HG03108 (cell line): ENCODE data around the gene DMD.

ENCODE experiments used
- ATAC-seq: cut with Tn5 transposase; IDR thresholded peaks from one replicate; pipeline ENCODE4 v1.9.1; 2021; ENCODE audit warnings: moderate library complexity; ENCODE audit not compliant: unreplicated experiment

The DMD gene

DNA sequence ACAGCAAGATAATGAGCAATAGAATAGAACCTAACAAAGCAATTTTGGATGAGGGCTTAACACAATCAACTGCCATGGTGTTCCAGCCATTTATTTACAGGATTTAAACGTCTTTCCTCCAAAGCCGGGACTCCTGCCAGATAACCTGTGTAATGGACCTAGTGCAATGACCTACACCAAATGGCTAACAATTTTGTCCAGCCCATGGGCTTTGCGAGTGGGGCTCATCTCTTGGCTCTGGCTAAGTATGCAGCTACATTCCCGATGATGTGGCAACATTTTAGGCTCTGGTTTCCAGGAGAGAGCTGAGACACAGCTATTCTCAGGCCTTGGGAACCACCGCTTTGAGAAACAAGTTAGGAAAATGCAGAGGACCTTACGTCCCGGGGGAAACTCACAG is 1317.2 kb downstream of the DMD start:
- ATAC-seq = no peak

DNA sequence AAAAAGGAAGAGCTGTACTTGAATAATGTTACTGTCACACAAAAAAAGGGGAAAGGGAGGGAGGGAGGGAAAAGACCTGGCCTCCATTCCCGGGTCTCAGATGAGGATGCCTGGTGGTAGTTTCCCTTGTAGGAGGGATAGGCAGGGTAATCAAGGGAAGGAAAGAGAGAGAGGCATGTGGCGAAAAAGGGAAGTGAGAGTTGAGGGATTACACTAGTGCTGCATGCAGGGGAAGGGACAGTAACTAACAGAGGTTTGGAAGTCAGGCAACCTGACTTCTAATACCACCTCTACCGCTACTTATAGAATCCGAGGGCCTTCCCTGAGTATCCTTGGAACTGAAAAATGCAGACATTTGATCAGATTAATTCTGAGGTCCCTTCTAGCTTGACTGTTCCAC is 1317.8 kb downstream of the DMD start:
- no peak for ATAC-seq

DNA sequence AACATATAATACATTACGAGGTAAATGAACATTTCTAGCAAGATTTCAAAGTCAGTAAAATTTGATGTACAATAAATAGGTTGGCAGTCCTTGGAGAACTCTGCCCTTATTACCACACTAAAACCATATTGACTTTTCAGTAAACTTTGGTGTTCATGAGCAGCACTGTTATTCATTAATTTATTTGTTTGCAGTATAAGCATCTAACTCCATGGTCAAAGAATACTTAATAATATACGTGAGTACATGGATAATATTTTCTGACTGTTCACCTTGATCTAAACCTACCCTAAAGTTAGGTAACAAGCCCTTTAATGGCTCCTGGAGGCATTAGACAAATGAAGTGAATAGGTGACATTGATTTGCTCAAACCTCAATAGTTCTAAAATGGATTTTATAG is 1322.3 kb downstream of the DMD start:
- no peak for ATAC-seq

DNA sequence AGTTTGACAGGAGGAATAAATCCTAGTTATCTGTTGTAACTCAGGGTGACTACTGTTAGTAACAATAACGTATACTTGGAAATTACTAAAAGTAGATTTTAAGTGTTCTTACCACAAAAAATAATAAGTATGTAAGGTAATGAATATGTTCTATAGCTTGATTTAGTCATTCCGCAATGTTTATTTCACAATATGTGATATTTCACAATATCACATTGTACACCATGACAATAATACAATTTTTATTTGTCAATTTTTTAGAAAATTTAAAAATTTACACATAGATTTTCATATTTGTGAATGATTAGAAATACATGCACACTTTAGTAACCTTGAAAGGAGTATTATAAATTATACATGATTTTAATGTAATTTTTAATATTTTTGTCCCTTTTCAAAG is 1326.8 kb downstream of the DMD start:
- no peak for ATAC-seq

DNA sequence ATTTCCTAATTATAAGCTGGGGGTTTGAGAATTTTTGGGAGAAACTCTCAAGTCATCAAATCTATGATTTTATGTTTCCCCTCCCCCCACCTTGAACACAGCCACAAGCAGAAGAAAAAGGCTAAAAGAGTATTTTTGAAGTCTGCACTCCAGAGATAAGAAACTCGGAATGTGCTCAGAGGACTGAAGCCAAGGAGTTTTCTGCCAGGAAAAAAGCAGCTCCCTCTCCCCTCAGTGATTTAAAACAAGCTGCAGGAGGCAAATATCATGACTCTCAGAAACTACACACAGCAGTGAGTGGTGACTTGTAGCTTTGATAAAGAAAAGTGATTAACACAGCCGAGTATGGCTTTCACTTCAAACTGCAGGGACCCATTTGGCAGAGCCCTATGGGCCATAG is 1339.3 kb downstream of the DMD start:
- no peak for ATAC-seq

DNA sequence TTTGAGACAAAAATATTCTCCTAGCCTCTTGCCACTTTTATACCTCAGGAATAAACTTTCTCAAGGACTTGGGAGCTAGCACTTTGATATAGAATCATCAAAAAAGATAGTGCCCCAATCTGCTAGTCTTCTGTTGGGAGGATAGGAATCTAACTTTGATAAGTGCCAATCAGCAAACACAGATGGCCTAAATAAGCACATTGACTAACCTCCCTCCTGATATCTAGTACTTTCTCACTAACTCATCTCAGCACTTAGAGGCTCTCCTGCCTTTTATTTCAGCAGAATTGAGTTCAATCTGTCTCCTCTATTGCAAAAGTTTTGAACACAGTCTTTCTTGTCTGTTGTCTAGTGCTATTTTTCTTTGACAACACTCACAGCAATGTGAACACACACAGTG is 1341.1 kb downstream of the DMD start:
- no peak for ATAC-seq

DNA sequence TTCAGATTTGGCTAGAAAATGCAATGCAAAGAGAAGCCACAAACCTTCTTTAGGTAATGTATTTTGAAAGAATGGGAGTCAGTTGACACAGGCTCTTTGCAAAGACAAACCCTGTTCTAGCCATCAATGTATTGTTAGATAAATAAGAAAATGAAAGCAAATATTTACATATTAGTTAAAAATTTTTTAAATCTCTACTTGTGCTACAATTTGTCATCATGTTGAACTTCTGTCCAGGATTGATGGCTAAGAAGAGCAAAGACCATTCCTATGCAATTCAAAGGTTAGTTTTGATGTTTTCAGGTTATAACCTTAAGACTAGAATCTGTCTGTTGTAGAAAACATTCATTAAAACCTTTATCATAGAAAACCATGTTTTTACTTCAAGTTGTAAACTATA is 1350.7 kb downstream of the DMD start:
- ATAC-seq = no peak

DNA sequence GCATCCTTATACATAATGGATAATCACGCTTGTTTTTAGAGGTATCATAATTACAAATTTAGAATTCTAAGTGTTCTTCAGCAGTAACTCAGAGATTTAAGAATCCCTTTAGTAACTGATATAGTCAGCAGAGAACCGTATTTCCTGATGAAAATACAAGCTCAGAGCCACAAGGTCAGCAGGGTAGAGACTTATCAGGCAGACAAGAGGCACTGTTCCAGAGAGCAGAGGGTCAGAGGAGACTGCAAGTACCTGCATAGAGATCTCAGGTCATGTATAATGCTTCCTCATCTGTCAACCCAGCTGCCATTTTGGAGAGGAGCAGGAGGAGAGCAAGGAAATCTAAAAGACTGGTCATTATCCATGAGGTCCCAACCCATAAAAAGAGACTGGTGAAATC is 1352.4 kb downstream of the DMD start:
- ATAC-seq = no peak

DNA sequence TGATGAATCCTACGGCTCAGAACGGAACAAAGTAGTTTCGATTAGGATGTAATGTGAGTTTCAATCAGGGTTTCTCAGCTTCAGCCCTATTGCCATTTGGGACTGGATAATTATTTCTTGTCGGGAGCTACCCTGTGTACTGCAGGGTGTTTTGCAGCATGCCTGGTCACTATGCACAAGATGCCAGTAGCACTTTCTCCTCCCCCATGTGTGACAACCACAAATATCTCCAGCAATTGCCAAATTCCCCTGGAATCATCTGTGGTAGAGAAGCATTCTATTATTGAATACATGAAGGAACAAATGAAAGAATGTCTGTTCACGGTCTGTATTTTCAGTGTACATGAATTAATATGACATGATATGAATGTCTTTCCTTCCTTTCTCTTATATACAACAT is 1356.6 kb downstream of the DMD start:
- no peak for ATAC-seq

DNA sequence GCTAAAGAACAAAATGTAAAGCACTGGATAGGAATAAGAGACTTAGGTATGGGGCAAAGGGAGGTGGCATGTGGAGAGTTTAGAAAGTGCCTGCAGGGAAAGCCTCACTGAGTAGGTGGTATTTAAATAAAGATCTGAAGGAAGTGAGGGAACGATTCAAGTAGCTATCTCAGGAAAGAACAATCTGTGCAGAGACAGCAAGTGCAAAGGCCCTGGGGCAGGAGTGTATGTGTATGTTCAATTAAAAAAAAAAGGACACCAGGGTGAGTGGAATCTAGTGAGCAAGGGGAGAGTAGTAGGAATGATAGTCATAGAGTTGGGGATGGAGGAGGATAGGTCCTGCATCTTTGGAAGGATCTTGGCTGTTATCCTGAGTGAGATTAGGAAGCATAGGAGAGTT is 1359.6 kb downstream of the DMD start:
- ATAC-seq = no peak

DNA sequence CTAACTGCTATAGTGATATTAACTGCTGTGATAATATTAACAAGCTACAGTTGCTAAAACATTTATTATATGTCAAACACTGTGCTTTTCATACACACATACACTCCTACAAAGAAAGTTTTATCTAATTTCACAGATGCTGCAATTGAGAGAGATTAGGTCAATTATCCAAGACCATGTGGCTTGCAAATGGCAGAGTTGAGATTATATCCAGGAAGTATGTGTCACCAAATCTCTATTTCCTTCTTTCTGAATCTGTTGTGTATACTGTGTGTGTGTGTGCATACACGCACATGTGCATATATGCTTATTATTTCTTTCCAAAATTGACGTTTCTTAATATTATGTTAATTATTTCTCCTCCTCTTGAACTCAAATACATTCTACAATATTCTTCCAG is 1363.6 kb downstream of the DMD start:
- no peak for ATAC-seq

DNA sequence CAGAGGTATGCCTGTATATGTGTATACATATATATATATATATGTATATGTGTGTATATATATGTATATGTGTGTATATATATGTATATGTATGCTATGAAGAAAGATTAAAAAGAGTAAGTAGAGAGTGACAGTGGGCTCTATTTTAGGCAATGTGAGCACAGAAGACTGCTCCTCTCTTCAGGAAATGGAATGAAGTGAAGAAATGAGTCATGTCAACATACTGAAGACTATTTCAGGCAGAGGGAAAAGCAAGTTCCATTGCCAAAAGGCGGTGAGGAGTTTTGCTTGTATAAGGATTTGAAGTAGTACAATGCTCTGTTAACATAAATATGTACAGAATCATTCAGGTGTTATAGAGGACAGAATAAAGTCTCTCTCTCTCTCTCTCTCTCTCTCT is 1366.3 kb downstream of the DMD start:
- no peak for ATAC-seq

DNA sequence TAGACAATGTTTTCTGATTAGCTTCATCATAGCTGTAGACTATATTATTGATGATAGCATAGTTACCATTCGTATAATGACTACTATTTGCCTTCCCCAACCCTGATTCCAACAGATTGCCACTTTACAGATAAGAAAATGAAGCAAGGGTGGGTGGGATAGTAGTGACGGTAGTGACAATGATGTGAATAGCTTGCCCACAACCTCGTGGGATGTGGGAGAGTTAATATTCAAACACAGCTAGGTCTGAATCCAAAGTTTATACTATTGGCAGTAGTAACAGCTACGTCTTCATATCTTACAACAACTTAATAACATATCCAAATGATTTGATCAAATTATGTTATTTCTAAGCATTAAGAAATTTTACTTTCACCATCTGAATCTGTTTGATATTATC is 1372.7 kb downstream of the DMD start:
- no peak for ATAC-seq

DNA sequence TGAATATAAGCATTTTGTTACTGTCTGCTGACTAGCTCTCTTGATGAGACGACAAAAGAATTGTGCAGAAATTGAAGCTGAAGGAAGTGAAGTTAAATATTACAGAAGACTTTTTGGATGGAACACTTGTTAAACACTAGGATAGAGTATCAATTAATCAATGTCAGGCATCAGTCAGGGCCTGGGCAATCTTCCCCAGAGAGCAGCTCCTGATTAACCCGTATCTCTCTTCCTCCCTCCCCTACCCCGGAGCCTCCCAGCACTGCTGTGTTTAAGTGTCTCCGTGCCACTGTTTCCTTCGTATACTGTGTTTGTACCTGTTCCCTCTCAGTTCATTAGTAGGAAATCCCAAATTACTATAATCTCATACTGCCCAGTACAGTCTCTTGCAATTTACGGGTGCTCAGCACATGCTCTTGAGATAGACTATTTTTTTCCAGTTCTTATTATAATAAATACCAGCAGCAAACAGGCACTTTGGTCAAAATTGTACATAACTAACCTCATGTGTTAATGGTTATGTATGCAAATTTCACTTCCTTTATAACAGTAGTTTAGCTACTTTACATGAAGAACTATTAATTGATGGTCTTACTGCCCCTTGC is 1373.8 kb downstream of the DMD start:
- no peak for ATAC-seq

DNA sequence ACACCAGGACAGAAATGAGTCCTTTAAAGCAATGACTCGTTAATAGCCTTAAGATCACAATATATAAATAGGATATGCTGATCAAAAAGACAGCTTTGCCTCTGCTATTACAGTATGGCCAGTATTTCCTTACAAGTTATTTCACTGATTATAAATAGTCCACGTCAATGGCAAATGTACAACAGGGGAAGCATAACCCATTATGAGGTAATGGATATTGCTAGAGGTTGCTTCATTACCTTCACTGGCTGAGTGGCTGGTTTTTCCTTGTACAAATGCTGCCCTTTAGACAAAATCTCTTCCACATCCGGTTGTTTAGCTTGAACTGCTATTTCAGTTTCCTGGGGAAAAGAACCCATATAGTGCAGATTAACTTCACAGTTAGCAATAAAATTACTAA is 1374.9 kb downstream of the DMD start:
- no peak for ATAC-seq

DNA sequence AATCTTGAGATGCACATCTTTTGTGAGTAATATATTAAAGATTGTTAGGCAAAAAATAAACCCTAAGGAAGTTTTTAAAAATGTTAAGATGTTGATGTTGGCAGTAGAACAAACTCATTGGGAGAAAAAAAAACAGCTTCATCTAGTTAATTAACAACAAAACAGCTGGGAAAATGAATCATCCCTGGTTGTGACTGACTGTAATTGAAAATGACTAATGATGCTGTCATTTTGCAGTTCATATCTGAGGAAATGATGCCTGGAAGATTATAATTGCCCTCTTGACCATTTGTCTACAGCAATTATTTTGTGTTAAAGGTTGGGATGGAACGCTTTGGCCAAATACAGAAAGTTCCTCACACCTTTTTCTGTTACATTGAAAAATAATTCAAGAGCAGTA is 1379.1 kb downstream of the DMD start:
- no peak for ATAC-seq

DNA sequence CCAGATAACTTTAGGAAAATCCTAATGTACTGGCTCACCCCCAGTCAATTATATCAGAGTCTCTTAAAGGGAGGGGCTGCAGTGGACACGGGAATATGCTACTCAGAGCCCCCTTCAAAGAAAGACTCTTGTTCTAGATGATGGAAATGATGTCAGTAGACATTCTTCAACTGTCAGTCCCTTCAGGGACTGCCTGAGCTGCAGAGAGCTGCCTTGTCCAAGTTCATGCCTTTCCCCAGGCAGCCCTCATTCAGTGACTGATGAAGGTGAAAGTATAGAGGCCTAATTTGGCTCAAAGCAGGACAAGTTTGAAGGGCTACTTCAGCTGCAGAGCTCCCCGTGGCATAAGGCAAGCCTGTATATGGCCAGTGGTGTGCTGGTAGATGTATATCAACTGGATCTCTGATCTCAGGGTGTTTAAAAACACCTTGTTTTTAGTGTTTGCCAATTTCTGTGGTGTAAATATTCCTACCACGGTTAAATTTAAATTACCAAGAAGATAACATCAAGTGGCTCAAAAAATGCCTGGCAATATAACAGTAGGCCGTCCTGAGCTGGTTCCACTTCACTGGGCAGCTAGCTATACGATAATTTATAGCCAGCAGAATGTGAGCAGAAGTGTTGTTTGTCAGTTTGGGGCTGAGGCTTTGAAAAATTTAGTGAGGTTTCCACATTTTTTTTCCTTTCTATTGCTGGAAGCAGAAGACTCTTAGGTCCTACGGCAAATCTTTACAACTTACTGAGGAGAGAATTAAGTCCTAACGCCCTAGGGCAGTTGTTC is 1390.7 kb downstream of the DMD start:
- no peak for ATAC-seq

DNA sequence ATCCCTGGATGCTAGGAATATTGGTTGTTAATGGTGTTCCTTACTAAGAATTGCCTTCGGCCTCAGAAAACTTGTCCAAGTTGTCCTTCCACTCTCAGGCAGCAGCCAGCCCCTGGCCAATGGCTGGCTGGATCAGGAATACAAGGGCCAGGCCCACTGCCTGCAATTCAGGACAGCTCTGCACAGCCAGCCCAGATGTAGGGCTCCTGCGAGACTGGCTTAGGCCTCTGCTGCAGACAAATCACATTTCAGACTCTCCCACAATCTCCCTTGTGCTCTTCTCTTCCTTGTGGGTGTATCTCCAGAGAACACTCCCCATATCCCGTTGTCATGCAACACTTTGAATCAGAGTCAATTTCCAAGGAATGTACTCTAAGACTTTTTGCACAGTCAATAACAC is 1391.9 kb downstream of the DMD start:
- no peak for ATAC-seq

DNA sequence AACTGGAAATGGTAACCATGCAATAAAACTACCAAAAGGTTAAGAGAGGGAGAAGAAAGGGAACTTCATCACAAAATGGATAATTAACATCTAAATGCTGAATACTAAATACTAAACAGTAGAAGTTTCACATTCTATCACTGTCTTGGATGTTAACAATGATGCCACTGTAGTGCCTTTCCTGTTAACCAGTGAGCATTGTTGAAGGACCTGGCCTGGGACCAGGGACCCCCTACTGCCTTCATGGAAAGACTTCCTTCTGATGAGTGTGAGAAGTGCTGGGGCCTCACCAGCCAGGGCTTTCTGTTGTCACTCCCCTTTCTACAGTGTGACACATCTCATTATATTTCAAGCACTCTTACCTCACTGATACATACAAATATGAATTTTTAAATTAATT is 1400.2 kb downstream of the DMD start:
- no peak for ATAC-seq

DNA sequence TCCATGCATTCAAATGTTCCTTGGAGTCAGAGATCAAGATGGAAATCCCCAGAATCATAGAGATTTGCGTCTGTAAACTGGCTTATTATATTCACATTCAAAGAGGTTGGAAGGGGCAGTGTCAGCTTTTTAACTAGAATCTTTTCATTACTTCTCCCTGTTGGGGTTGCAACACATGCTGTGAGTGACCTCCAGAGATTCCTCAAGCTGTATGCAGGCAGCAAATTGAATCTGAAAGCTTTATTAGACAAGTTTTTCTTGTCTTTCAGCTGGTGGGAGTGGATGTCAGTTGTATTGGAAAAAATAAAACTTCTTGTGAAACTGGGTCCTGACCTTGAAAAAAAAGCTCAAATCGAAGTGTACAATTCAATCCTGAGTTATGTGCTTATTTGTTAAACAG is 1403.0 kb downstream of the DMD start:
- no peak for ATAC-seq

DNA sequence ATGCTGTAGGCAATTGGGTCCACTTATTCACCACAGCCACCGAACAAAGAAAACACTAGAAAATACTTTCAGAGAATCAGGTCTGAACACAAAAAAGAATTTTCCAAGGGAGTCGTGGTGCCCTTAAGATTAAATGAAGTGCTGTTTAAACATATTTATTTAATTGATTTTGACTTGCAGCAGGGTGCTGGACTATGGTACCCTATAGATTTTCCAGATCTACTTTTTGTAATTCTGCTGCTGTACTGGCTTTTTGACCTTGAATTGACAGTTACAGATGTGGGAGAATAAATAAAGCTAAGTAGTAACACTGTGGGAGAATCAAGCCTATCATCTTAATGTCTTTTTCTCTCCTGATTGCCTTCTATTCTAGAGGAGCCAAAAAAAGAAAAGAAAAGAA is 1404.2 kb downstream of the DMD start:
- ATAC-seq = no peak

DNA sequence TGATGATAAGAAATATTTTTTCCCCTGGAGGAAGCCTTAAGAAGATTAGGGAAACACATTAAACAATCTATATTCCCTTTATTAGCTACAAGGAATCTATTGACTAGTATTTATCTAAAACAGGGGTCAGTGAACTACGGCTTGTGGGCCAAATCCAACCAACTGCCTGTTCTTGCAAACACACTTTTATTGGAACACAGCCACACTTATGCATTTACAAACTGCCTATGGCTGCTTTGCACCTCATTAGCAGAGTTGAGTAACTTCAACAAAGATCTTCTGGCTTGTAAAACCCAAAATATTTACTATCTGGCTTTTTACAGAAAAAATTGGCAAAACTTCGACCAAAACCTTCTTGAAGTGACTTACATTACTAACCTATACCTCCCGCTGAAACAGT is 1405.6 kb downstream of the DMD start:
- ATAC-seq = no peak

DNA sequence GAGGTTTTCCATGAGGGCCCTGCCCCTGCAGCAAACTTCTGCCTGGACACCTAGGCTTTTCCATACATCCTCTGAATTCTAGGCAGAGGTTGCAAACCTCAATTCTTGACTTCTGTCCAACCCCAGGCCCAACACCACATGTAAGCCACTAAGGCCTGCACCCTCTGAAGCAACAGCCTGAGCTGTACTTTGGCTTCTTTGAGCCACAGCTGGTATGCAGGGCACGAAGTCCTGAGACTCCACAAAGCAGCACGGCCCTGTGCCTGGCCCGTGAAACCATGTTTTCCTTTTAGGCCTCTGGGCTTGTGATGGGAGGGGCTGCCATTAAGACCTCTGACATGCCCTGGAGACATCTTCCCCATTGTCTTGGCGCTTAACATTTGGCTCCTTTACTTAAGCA is 1411.1 kb downstream of the DMD start:
- no peak for ATAC-seq
